Transverse colon (tissue), 4 donors: ENCODE measurements around the gene SLC2A9.

Experiments used
- EP300 ChIP-seq: sonication (generic); formaldehyde crosslinking; IDR thresholded peaks from one replicate; pipeline ENCODE4 v1.6.1; 2017; ENCODE audit warnings: antibody characterized with exemption, low read depth
- POLR2A ChIP-seq: fragments of 450-650 bp; IDR thresholded peaks from one replicate; pipeline ENCODE4 v1.6.1; 2016; ENCODE audit warnings: antibody characterized with exemption, mild to moderate bottlenecking, moderate library complexity
- POLR2AphosphoS5 ChIP-seq, 3 donors: sonication (generic); formaldehyde crosslinking; IDR thresholded peaks; one replicate each; pipeline ENCODE4 v1.6.1; 2016; ENCODE audit warnings: antibody characterized with exemption in 3 of 3
- TF ChIP-seq, protein P1 (sequence below), 5 experiments: fragments of 200-600 bp in 3 of 5; fragments of 450-650 bp in 2 of 5; sonication (generic) in 3 of 5; IDR thresholded peaks; 1 replicate in 2 of 5; 2 replicates in 3 of 5; pipeline ENCODE4 v1.5.1; 2016 to 2017; ENCODE audit warnings: antibody characterized with exemption in 5 of 5, inconsistent platforms in 3 of 5, mild to moderate bottlenecking in 2 of 5, moderate library complexity in 1 of 5

DNA sequence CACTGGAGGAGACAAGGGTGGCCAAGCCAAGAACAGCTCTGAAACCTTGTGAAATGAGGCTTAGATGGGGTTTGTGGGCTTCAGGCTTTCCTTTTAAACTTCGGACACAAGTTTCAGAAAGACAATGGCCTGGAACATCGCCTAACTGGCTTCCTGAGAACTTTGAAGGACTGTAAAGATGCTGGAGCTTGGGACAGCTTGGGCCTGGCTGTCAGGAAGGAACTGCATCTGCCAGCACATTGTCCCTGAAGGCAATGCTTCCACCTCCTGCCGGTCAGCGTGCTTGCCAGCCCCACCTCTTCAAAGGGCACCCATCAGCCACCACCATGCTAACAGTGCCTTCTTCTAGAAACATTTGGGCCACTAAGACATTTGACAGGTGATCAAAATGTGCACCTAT lies 132.0 kb downstream of the SLC2A9 start:
- TF ChIP-seq, protein P1, sequence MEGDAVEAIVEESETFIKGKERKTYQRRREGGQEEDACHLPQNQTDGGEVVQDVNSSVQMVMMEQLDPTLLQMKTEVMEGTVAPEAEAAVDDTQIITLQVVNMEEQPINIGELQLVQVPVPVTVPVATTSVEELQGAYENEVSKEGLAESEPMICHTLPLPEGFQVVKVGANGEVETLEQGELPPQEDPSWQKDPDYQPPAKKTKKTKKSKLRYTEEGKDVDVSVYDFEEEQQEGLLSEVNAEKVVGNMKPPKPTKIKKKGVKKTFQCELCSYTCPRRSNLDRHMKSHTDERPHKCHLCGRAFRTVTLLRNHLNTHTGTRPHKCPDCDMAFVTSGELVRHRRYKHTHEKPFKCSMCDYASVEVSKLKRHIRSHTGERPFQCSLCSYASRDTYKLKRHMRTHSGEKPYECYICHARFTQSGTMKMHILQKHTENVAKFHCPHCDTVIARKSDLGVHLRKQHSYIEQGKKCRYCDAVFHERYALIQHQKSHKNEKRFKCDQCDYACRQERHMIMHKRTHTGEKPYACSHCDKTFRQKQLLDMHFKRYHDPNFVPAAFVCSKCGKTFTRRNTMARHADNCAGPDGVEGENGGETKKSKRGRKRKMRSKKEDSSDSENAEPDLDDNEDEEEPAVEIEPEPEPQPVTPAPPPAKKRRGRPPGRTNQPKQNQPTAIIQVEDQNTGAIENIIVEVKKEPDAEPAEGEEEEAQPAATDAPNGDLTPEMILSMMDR (IDR thresholded peaks at IDR 0.05): no peak
- no peak for TF ChIP-seq POLR2AphosphoS5 (IDR thresholded peaks at IDR 0.05)
- no peak for TF ChIP-seq POLR2A
- TF ChIP-seq EP300: no peak
